GM12874 (cell line): Measurements from ENCODE around the gene PCNT.

ENCODE experiments used
- CTCF ChIP-seq: IDR thresholded peaks from 2 replicates; pipeline ENCODE4 v1.5.1; 2011; ENCODE audit warnings: low read depth, mild to moderate bottlenecking, control low read depth, low read length, moderate library complexity; ENCODE audit not compliant: insufficient read depth

PCNT gene

DNA sequence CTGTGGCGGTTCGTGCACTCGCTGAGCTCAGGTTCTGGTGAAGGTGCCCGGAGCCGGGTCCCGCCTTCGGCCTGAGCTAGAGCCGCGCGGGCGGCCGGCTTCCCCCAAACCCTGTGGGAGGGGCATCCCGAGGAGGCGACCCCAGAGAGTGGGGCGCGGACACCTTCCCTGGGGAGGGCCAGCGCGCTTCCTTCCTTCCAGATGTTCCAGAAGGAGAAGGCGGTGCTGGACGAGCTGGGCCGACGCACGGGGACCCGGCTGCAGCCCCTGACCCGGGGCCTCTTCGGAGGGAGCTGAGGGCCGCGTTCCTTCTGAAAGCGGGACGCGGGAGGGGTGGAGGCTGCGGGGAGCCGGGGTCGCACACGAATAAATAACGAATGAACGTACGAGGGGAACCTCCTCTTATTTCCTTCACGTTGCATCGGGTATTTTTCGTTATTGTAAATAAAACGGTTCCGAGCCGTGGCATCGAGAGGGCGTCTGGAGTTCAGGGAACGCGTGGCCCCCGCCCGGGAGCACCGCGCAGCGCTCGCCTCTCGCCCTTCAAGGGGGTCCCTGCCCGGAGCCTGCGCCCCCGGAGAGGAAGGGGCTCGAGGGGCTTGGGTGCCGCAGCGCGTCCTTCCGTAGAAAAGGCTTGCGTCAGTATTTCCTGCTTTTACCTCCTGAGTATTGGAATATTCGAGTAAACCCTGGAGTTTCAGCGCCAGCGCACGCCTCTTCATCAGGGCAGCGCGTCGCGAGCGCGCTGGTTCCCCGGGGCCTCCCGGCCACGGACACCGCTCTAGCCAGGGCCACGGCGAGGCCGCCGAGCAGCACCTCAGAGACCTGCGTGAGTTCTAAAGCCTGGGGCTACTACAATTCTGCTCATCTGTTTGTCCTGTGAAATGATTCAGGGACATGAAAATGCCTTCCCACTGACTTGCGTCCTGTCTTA is 26.4 kb upstream of the PCNT start:
- TF ChIP-seq CTCF = no peak

DNA sequence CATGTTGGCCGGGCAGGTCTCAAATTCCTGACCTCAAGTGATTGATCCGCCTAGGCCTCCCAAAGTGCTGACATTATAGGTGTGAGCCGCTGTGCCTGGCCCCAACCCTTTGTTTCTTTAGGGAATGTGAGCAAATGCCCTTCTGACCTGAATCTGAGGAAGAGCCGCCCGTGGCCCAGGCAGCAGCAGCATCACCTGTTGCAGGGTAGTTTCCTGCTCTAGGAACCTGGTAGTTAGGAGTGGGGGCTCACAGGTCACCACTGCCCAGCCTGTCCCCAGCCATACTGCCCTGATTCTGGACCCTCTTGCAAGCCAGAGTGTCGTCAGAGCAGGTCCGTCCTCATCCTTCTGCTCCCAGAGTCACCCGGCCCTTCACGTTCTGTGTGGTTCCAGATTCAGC is 24.8 kb upstream of the PCNT start:
- no peak for TF ChIP-seq CTCF

GRCh38 chr21:46301759-46302158 is 22.2 kb upstream of the PCNT start:
- no peak for TF ChIP-seq CTCF

DNA sequence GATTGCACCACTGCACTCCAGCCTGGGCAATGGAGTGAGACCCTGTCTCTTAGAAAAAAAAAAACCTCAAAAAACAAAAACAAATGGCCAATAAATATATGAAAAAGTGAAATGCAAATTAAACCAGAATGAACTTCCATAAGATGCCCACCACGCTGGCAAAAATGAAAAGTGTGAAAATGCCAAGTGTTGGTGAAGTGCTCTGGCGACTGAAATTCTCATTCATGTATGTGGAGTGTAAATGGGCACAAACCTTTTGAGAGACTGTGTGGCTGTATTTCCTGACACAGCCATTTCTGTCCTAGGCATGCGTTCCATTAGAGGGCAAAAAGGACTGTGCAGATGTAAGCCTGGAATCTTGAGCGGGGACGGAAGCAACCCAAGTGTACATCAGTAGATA is 19.5 kb upstream of the PCNT start:
- TF ChIP-seq CTCF = no peak

DNA sequence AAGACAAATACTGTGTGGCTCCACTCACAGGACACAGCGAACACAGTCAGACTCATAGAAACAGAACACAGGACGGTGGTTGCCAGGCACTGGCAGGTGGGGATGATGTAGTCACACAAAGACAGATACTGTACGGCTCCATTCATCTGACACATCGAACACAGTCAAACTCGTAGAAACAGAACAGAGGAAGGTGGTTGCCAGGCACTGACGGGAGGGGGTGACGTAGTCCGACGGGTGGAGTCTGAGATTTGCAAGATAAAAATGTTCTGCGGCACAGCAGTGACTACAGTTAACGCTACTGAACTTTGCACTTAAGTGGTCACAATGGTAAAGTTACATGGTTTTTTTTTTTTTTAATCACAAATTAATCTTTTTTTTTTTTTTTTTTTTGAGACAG is 19.0 kb upstream of the PCNT start:
- no peak for TF ChIP-seq CTCF

DNA sequence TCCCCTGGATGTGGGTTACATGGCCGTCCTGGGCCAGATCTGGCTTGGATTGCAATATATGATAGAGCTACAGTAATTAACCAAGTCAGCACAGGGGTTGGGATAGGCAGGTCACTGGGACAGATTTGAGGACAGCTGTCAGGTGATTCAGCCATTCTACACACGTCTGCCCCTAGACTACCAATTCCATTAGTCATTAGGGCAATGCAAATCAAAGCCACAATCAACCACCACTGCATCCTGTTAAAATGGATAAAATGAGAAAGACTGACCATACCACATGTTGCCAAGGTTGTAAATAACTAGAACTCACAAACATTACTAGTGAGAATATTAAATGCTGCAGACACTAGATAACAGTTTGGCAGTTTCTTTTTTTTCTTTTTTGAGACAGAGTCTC is 16.3 kb upstream of the PCNT start:
- TF ChIP-seq CTCF = no peak

GRCh38 chr21:46308431-46308830 is 15.5 kb upstream of the PCNT start:
- no peak for TF ChIP-seq CTCF
